Right lobe of liver (tissue), 4 donors: ENCODE measurements around the gene PPP1R7.

ENCODE experiments used
- CTCF ChIP-seq, 4 donors: fragments of 200-600 bp in 3 of 4; fragments of 450-650 bp in 1 of 4; IDR thresholded peaks; one replicate each; pipeline versions ENCODE4 v1.5.1 to v1.8.0; 2016 to 2022; ENCODE audit warnings: antibody characterized with exemption in 4 of 4, mild to moderate bottlenecking in 2 of 4
- POLR2A ChIP-seq: fragments of 450-650 bp; IDR thresholded peaks from one replicate; pipeline ENCODE4 v1.6.1; 2017; ENCODE audit warnings: antibody characterized with exemption, mild to moderate bottlenecking
- donor health status: DM: no; HTN: no; CAD: no.
- donor health status: DM: no; HTN: no; CAD: no.
- donor health status: DM: no; HTN: yes; CAD: no.

GRCh38 chr2:241224851-241225438 lies 74.7 kb downstream of the PPP1R7 start:
- no peak for TF ChIP-seq CTCF (IDR thresholded peaks at IDR 0.05)
- no peak for TF ChIP-seq POLR2A
